Endothelial cell of umbilical vein (primary cell): ENCODE data around the gene JARID2. TPM values are rescaled to one million over a fixed set of nuclear protein-coding genes. Genes with fewer than 3 reads are reported as not detected.

ENCODE experiments used
- BruUV-seq: library from RNA; stranded (reverse); fragments of 400-500 nt; replicated peaks from 2 replicates; lab custom pipeline; 2021; lab: Mats Ljungman, UMichigan
- CTCF ChIA-PET: fragments of 300-600, 350-600 bp; sonication (Branson Sonifier 250); formaldehyde crosslinking; loops from one replicate; lab custom pipeline; 2021; ENCODE audit warnings: antibody characterized with exemption, inconsistent platforms; lab: Charles Lee
- POLR2A ChIA-PET: fragments of 300-600, 350-600 bp; sonication (Branson Sonifier 250); formaldehyde crosslinking; loops from one replicate; lab custom pipeline; 2021; ENCODE audit warnings: antibody characterized with exemption, inconsistent platforms; lab: Charles Lee
- DNase-seq: peaks from one replicate; pipeline ENCODE4 v3.0.0-alpha.2; 2011; ENCODE audit warnings: low read depth, low spot score
- FAIRE-seq: peaks from 2 replicates; lab custom pipeline; 2011; peaks lifted over from hg19 to GRCh38; lab: Jason Lieb, UNC
- H2AFZ ChIP-seq: 2 replicates; pipeline ENCODE4 v1.6.0; 2012; ENCODE audit warnings: low read depth, low read length, control low read depth, inconsistent platforms
- H3K27ac ChIP-seq: 2 replicates; pipeline ENCODE4 v1.5.1; 2011; ENCODE audit warnings: low read depth, mild to moderate bottlenecking, control low read depth, low read length, moderate library complexity; ENCODE audit not compliant: insufficient read depth
- H3K27me3 ChIP-seq, 2 experiments: 2 replicates each; pipeline versions ENCODE4 v1.6.0 to v1.6.1; 2011; ENCODE audit warnings: low read length in 2 of 2, mixed read lengths in 1 of 2; ENCODE audit not compliant: control insufficient read depth in 2 of 2, insufficient read depth in 2 of 2
- H3K36me3 ChIP-seq, 2 experiments: 2 replicates in 1 of 2; 3 replicates in 1 of 2; pipeline ENCODE4 v1.5.1; 2011; ENCODE audit warnings: low read length in 2 of 2, mild to moderate bottlenecking in 1 of 2, moderate library complexity in 1 of 2; ENCODE audit not compliant: control insufficient read depth in 2 of 2, insufficient read depth in 2 of 2; ENCODE audit errors: extremely low read depth in 1 of 2
- H3K4me1 ChIP-seq: 3 replicates; pipeline ENCODE4 v1.5.1; 2011; ENCODE audit warnings: mild to moderate bottlenecking, low read length; ENCODE audit not compliant: control insufficient read depth, insufficient read depth; ENCODE audit errors: extremely low read depth
- H3K4me2 ChIP-seq: 2 replicates; pipeline ENCODE4 v1.6.1; 2011; ENCODE audit warnings: low read length, control low read depth, mixed read lengths; ENCODE audit not compliant: insufficient read depth
- H3K4me3 ChIP-seq, 3 experiments: fragments of 200-600 bp in 1 of 3; sonication (generic), shearing (Covaris generic) in 1 of 3; replicated peaks in 1 of 3; 2 replicates each; pipeline ENCODE4 v1.5.1; 2011 to 2016; ENCODE audit warnings: control low read depth in 3 of 3, low read length in 3 of 3, mild to moderate bottlenecking in 2 of 3, inconsistent platforms in 1 of 3, low read depth in 1 of 3, moderate library complexity in 1 of 3; ENCODE audit not compliant: insufficient read depth in 1 of 3
- H3K79me2 ChIP-seq: 2 replicates; pipeline ENCODE4 v1.6.0; 2012; ENCODE audit warnings: low read length, inconsistent platforms; ENCODE audit not compliant: control insufficient read depth, insufficient read depth
- H3K9ac ChIP-seq: replicated peaks from 2 replicates; pipeline ENCODE3; 2011; ENCODE audit warnings: low read length, control low read depth; ENCODE audit not compliant: insufficient read depth; ENCODE audit errors: extremely low read depth
- H3K9me1 ChIP-seq: replicated peaks from 3 replicates; pipeline ENCODE4 v1.6.0; 2011; ENCODE audit warnings: mild to moderate bottlenecking, low read length; ENCODE audit not compliant: control insufficient read depth, insufficient read depth; ENCODE audit errors: extremely low read depth
- H3K9me3 ChIP-seq: replicated peaks from 2 replicates; pipeline ENCODE4 v1.5.1; 2012; ENCODE audit warnings: low read length, inconsistent platforms; ENCODE audit not compliant: control insufficient read depth, insufficient read depth
- H4K20me1 ChIP-seq: replicated peaks from 2 replicates; pipeline ENCODE3; 2011; ENCODE audit warnings: mild to moderate bottlenecking, low read length; ENCODE audit not compliant: control insufficient read depth, insufficient read depth; ENCODE audit errors: extremely low read depth
- CTCF ChIP-seq, 2 donors: IDR thresholded peaks; 1 replicate in 1 of 2; 2 replicates in 1 of 2; pipeline ENCODE4 v1.5.1; 2011; ENCODE audit warnings: low read length in 2 of 2, mild to moderate bottlenecking in 2 of 2, moderate library complexity in 2 of 2, control low read depth in 1 of 2, inconsistent platforms in 1 of 2, low read depth in 1 of 2; ENCODE audit not compliant: insufficient read depth in 1 of 2; ENCODE audit errors: extremely low read depth in 1 of 2
- EZH2 ChIP-seq: IDR thresholded peaks from 2 replicates; pipeline ENCODE4 v1.6.1; 2012; ENCODE audit warnings: borderline replicate concordance, low read depth, mild to moderate bottlenecking, moderate library complexity, low read length, inconsistent platforms; ENCODE audit not compliant: severe bottlenecking
- FOS ChIP-seq: IDR thresholded peaks from 2 replicates; pipeline ENCODE4 v1.6.1; 2011; ENCODE audit warnings: mild to moderate bottlenecking, low read length, moderate library complexity, borderline replicate concordance; ENCODE audit not compliant: insufficient read depth
- GATA2 ChIP-seq: IDR thresholded peaks from 2 replicates; pipeline ENCODE4 v1.7.0; 2011; ENCODE audit warnings: low read depth, mild to moderate bottlenecking, moderate library complexity, mixed read lengths, low read length; ENCODE audit not compliant: insufficient read length, insufficient read depth
- JUN ChIP-seq: IDR thresholded peaks from 2 replicates; pipeline ENCODE4 v1.6.1; 2011; ENCODE audit warnings: borderline replicate concordance, low read depth; ENCODE audit not compliant: insufficient read length, insufficient read depth
- MAX ChIP-seq: IDR thresholded peaks from 2 replicates; pipeline ENCODE4 v1.6.1; 2011; ENCODE audit not compliant: insufficient read depth, insufficient read length
- MYC ChIP-seq: IDR thresholded peaks from one replicate; pipeline ENCODE4 v1.6.1; 2011; ENCODE audit warnings: mild to moderate bottlenecking, low read depth, low read length
- POLR2A ChIP-seq: IDR thresholded peaks from 2 replicates; pipeline ENCODE4 v1.6.1; 2012; ENCODE audit warnings: low read depth, mild to moderate bottlenecking, control low read depth, low read length
- POLR2AphosphoS5 ChIP-seq: IDR thresholded peaks from 2 replicates; pipeline ENCODE4 v1.6.1; 2012; ENCODE audit warnings: low read depth, mild to moderate bottlenecking, control low read depth, low read length, moderate library complexity; ENCODE audit not compliant: insufficient read depth
- dilution Hi-C: fragments of 300-500 bp; cut with MboI; formaldehyde crosslinking; loops from one replicate; pipeline ENCODE4 v1.15.0; 2019; ENCODE audit warnings: low sequenced_read_pairs; ENCODE audit not compliant: extremely low pct_ligation_motif_present
- intact Hi-C: fragments of 100-400 bp; cut with micrococcal nuclease; formaldehyde crosslinking; loops from one replicate; pipeline ENCODE4 v1.10.0; 2022
- polyA plus RNA-seq, 4 experiments: library from polyadenylated mRNA; depleted of rRNA in 3 of 4; stranded (reverse) in 3 of 4; unstranded in 1 of 4; fragments of >200 nt; gene quantifications; 2 replicates each; pipeline versions ENCODE4 v1.2.1 to v1.2.3, GENCODE V29; 2011 to 2012; ENCODE audit warnings: missing spikeins in 1 of 4
- total RNA-seq: library from RNA; stranded (reverse); gene quantifications from 2 replicates; pipeline ENCODE4 v1.2.3, GENCODE V29; 2021

Gene JARID2
- total and polyA plus RNA-seq, 2 donors (not counting 3 experiments of a cell fraction or from before 2014, with no cell fraction given), result 2.9 to 10.6 TPM

GRCh38 chr6:15527838-15528617, 282.2 kb downstream of the JARID2 start:
- no peaks in the 10 kb centered on the region for H3K4me1 ChIP-seq
- TF ChIP-seq FOS, result no peak
- TF ChIP-seq GATA2, result no peak
- TF ChIP-seq CTCF (IDR thresholded peaks at IDR 0.05; ENCODE audit: extremely low read depth in 1 of 2, insufficient read depth in 1 of 2, low read depth in 1 of 2, low read length in 2 of 2), result no peak
- no peak for TF ChIP-seq JUN
- TF ChIP-seq POLR2A, result no peak
- no peak for TF ChIP-seq POLR2AphosphoS5
- no peak for TF ChIP-seq MYC
- TF ChIP-seq MAX, result no peak
- no peak for TF ChIP-seq EZH2
- H3K27me3 ChIP-seq, result no peaks in the 10 kb centered on the region
- intact Hi-C loops (no loop called here), dilution Hi-C loops (no loop called here)
- H3K4me3 ChIP-seq, result no peak overlapping the region
- no peak overlapping the region for H2AFZ ChIP-seq
- DNase-seq (no peak), FAIRE-seq (no peak)
- H3K27ac ChIP-seq, result no peak overlapping the region
- no peak overlapping the region for H3K9ac ChIP-seq
- H3K9me1 ChIP-seq, result no peaks in the 10 kb centered on the region
- H4K20me1 ChIP-seq, result no peaks in the 10 kb centered on the region
- no peaks in the 10 kb centered on the region for H3K79me2 ChIP-seq
- ChIA-PET CTCF (interaction anchor here (1.2 kb wide), 1 partner anchor 8 kb away, joined by 3 read pairs; no protein-coding TSS in a partner anchor), POLR2A (no interaction called here)
- H3K9me3 ChIP-seq, result no peaks in the 10 kb centered on the region
- H3K36me3 ChIP-seq, result peaks cover 2 to 10% of the 10 kb centered on the region in 2 experiments
- no peak overlapping the region for H3K4me2 ChIP-seq
- BruUV-seq, result no TSS peak
